HG02678 (cell line): Measurements from ENCODE around the gene F2RL3.
"Not testable (repeated sequence)": the region's sequence is repeated elsewhere in the genome, so short reads cannot be mapped to it uniquely, and the experiment has no call there.

Experiments
- ATAC-seq: cut with Tn5 transposase; IDR thresholded peaks from one replicate; pipeline ENCODE4 v1.9.1; 2021; ENCODE audit warnings: mild to moderate bottlenecking, moderate library complexity; ENCODE audit not compliant: unreplicated experiment

Gene F2RL3

GRCh38 chr19:16919496-16919895, 30.7 kb downstream of the F2RL3 start:
- no peak for ATAC-seq

- ATAC-seq: no peak
Measured at GRCh38 chr19:16920816-16921529, 32.2 kb downstream of the F2RL3 start.

- ATAC-seq: no peak
Measured at GRCh38 chr19:16921766-16922591, 33.2 kb downstream of the F2RL3 start.

GRCh38 chr19:16922592-16922934, 33.8 kb downstream of the F2RL3 start:
- no peak for ATAC-seq

GRCh38 chr19:16922949-16923348, 34.1 kb downstream of the F2RL3 start:
- ATAC-seq: no peak

- no peak for ATAC-seq
Measured at GRCh38 chr19:16927883-16928282, 39.1 kb downstream of the F2RL3 start.

- no peak for ATAC-seq
Measured at GRCh38 chr19:16928351-16928750, 39.6 kb downstream of the F2RL3 start.

GRCh38 chr19:16928916-16929315, 40.1 kb downstream of the F2RL3 start:
- ATAC-seq: no peak

GRCh38 chr19:16930753-16931152, 42.0 kb downstream of the F2RL3 start:
- no peak for ATAC-seq

GRCh38 chr19:16931306-16931705, 42.5 kb downstream of the F2RL3 start:
- ATAC-seq: no peak

GRCh38 chr19:16934489-16934888, 45.7 kb downstream of the F2RL3 start:
- no peak for ATAC-seq

GRCh38 chr19:16936901-16937300, 48.1 kb downstream of the F2RL3 start:
- no peak for ATAC-seq

- ATAC-seq: not testable (repeated sequence)
Measured at GRCh38 chr19:16937796-16938195, 49.0 kb downstream of the F2RL3 start.

- ATAC-seq: no peak
Measured at GRCh38 chr19:16938211-16938610, 49.4 kb downstream of the F2RL3 start.

GRCh38 chr19:16940063-16940462, 51.3 kb downstream of the F2RL3 start:
- not testable (repeated sequence) for ATAC-seq

GRCh38 chr19:16940626-16941025, 51.8 kb downstream of the F2RL3 start:
- ATAC-seq: no peak
